Measurements from ENCODE around the gene PRICKLE4. TPM values are rescaled to one million over a fixed set of nuclear protein-coding genes. Genes with fewer than 3 reads are reported as not detected.
"Not testable (repeated sequence)": the region's sequence is repeated elsewhere in the genome, so short reads cannot be mapped to it uniquely, and the experiment has no call there.

PRICKLE4 gene
- total RNA-seq, 1 experiment from 2014 or later = 1.2 TPM

DNA sequence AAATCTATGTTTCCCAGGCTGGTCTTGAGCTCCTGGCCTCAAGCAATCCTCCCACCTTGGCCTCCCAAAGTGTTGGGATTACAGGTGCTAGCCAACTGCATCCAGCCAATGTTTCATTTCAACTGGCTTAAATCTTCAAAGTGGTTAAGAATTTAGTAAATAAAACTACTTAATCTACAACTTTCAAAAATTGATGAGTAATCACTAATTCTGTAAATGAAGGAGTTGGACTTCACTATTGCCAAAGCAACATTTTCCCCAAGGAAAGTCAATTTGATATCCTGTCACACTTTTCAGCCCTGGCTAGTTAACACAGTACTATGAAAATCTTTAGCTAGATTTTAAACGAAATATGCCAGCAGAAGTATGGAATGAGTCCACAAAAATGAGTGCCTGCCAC is 10.7 kb downstream of the PRICKLE4 start:
- no peak for DNase-seq (ENCODE audit: extremely low read depth, low read depth)

DNA sequence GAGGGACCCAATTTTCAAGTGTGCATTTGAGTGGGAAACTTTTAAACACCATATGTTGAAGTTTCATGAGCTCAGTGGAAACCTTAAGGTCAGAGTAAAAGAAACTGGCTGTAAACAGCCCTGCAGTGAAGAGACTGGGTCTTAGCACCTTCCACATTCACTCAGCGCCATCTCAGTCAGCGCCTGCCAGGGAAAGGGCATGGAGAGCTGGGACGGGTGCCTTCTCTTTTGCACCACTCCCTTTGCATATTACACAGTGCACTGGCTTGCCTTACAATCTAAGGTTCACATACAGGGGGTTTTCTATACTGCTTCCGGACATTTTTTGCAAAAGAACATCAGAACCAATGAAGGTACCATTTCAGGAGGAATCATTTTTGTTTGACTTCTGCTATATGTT is 11.4 kb downstream of the PRICKLE4 start:
- no peak for DNase-seq (ENCODE audit: extremely low read depth, low read depth)

DNA sequence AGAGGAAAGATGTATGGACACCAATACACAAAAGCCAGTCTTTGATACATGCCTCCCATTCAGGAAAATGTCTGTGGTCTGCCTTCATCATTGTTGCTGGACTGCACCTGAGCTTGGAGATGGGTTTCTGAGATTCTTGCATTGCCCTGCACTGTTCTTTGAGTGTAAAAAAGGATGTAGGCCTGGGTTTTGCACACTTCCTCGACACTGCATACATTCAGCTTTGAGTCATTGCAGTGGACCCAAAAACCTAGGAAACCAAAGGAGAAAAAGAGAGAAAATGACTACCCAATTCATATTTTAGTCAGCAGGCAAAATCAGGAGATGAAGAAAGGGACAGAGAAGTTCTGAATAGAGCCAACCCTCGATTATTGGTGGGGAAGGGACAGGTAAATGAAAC is 15.9 kb downstream of the PRICKLE4 start:
- no peak for DNase-seq (ENCODE audit: extremely low read depth, low read depth)

DNA sequence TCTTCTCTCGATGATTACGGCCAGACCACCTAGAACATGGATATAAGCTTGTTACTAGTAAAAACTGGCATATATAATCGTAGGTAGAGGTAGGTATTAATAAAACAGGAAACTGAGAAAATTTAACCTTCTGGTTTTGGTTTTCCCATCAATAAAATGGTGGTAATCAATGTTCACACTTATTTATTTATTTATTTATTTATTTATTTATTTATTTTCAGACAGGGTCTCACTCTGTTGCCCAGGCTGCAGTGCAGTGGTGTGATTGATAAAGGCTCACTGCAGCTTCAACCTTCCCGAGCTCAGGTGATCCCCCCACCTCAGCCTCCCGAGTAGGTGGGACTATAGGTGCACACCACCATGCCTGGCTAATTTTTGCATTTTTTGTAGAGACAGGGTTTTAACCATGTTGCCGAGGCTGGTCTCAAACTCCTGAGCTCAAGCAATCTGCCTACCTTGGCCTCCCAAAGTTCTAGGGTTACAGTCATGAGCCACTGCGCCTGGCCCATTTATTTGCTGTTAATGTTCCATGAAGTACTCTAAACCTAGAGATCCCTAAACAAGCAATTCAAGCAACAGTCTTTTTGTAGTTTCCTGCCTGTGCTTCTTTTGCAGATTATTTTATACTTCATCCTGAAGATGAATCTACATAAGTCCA is 18.4 kb downstream of the PRICKLE4 start:
- DNase-seq (ENCODE audit: extremely low read depth, low read depth) = no peak

DNA sequence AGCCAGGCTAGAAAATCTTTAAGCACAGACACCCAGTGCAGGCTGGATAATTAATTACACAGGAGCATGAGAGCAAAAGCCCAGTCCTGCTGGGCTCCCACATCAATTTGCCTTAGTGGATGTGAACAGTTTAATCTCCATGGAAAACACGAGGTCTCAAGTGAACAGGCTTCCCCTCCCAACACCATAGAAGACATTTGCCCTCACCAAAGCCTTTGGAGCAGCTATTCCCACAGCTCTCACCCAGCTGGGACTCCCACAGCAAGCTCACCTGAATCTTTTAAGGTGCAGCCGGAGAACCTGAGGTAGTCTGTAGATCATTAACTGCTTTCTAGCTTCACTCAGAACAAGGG is 19.0 kb downstream of the PRICKLE4 start:
- no peak for DNase-seq (ENCODE audit: extremely low read depth, low read depth)

DNA sequence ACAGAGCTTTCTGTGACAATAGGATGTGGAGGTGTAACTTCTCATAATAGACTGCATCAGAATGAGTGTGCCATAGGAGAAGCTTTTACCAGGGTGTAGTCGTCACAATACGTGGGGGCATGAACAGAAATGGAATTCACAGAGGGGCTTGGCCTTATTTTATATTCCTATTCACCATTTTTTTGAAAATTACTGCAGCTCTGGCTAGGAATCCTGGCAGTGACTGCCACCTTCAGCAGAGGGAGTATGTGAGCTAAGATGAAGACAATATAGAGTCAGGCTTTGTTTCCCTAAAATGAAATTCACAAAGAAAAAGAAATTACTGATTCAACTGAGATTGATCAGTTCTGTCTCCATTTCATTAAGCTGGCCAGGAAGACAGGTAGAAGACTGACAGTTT is 20.8 kb downstream of the PRICKLE4 start:
- DNase-seq (ENCODE audit: extremely low read depth, low read depth) = no peak

DNA sequence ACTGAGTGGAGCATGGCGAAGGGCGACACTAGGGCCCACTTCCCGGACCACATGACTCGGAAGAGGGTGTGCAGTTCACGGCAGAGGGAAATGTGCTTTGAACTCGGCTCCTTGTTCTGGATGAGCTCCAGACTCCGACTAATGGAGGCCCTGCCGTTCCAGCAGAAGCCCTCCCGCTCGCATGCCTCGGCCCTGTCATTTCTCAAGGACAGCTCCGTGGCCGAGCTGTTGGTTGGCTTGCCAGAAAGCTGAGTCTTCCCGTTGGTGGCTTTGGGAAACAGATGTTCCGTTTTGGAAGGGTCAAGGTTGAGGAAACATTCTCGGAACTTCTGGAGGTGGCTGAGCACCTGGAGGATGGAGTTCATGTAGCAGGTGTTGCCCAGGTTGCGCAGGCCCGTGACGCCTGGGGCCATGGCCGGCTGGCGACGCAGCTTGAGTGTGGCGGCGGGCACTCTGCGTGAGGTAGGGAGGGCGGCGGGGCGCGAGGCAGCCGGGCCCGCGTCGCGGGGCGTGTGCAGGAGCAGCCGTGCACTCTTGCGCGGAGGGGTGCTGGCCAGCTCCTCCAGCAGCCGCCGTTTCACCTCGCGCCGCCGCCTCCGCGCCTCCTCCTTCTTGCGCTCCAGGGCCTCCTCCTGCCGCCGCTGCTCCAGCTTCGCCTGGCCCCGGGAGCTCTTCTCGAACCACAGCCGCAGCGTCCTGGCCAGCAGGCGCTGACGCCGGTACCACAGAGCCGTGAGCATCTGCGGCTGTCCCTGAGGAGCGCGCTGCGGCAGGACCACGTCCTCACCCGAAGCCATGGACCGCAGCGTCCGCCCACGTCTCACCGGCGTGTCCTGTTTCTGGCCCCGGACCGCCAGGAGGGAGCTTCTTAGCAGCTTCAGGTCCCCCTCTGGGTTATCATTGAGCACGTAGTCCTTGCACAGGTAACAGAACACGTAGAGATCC is 25.5 kb downstream of the PRICKLE4 start:
- no peak for DNase-seq (ENCODE audit: extremely low read depth, low read depth)

DNA sequence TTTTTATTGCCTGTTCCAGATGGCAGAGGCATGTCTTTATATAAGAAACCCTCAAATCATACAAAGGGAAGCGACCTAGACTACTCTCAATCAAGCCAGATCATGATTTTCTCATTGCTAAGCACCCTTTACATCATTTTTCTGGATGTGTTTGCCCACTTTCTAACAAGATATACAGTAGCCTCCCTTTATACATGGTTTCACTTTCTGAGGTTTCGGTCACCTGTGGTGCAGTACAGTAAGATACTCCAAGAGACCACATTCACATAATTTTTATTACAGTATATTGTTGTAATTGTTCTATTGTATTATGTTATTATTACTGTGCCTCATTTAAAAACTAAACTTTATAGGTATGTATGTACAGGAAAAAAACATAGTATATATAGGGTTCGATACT is 30.5 kb downstream of the PRICKLE4 start:
- no peak for DNase-seq (ENCODE audit: extremely low read depth, low read depth)

DNA sequence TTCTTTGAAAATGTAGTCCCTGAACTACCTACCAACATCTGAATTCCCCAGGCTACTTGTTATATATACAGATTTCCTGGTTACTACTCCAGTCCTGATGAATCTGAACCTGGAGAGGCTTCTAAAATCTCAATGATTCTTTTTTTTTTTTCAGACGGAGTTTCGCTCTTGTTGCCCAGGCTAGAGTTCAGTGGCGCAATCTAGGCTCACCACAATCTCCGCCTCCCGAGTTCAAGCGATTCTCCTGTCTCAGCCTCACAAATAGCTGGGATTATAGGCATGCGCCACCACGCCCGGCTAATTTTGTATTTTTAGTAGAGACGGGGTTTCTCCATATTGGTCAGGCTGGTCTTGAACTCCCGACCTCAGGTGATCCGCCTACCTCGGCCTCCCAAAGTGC is 31.4 kb downstream of the PRICKLE4 start:
- not testable (repeated sequence) for DNase-seq (ENCODE audit: extremely low read depth, low read depth)

DNA sequence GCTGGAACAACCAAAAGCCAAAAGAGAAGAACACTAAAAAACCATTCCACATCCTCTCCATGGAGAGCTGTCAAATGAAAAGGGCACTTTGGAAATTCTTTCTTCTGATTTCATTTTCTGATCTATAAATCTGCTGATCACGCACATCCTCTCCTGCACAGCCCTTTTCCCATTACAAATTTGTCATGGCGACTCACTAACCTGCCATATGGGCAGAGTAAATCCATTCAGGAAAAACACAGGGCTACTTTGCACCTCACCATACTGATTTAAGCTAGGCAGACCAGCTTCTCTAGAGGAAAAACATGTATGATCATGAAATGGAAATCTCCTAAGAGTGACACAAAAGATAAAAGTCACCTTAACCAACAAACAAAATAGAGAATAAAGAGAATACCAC is 32.9 kb downstream of the PRICKLE4 start:
- DNase-seq (ENCODE audit: extremely low read depth, low read depth) = no peak

DNA sequence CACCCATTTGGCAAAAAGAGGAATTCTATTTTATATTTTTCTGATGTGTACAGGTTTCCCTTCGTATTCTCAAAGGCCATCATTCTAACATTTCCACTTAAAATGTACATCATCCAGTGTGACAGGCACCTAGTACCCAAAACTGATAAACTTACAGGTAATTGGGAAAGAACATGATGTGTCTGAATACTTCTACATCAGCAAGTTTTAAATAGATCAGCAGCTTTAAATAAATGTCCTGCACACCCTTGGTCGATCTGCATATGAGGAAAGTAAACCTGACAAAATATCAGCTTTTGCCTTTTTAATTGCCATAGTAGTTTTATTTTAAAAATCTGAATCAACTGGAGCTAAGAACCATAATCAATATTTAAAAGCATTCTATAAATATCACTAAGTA is 33.4 kb downstream of the PRICKLE4 start:
- DNase-seq (ENCODE audit: extremely low read depth, low read depth) = no peak

DNA sequence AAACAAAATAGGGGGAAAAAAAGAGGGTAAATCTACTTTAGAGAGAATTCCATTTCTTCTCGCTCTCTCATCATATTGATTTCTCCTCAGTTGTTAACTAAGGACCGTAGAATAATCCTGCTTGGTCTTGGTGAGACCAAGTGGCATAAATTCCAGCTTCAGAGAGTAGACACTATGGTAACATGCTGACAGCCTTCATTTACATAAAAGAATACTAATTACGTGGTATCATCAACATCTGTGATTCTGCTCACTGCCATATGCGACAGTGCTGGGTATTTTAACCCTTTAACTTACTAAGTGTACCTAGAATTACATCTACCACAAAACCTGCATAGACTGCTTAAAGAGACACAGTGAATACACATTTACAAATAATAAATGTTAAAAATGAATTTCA is 34.0 kb downstream of the PRICKLE4 start:
- DNase-seq (ENCODE audit: extremely low read depth, low read depth) = no peak

DNA sequence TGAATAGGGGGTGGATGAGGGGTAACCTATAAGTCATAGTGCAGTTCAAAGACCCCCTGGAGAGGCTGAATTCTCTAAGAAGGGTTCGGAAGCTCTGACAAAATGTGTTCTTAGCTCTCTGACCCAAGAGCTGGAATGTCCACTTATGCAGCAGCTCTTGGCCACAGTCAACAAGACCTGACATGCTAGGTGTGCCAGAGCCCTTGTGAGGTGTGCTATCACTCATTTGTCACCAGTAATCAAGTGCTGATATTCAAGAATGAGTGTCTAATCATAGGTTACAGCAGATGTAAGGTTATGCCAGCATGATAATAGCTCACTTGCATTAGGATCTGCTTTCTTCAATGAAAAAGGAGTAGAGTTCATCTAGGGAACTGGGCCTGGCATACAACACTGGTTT is 35.0 kb downstream of the PRICKLE4 start:
- no peak for DNase-seq (ENCODE audit: extremely low read depth, low read depth)

DNA sequence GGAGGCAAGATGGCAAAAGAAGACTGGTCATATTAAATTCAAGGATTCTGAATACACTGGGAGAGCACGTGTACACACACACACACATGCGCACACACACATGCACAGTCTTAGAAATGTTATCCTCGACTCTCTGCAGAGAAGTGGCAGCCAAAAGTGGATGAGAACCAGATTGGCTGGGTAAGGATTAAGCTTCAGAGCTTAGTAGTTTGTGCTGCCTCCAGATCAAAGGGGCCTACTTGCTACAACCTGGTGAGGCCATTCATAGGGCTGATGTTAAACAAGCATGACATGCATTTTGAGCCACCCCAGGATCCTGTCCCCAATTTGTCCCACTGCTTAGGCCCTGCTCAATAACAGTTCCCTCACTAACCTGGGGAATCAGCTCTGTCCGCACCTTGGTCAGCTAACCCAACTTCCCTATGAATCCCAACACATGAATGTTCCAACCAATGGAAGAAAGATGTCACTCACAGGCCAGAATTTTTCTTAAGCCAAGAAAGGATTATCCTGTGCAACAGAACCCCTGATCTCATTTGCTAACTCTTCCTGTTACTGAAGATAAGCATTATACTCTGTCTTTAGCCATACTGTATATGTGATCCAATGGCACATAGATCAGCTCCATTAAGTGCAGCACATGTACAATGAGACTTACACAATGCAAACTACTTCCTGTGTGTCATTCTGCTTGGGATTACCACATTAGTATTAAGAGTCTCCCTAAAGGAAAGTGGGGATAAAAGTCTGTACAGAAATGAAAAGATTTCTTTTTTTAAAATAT is 37.9 kb downstream of the PRICKLE4 start:
- DNase-seq (ENCODE audit: extremely low read depth, low read depth) = no peak

DNA sequence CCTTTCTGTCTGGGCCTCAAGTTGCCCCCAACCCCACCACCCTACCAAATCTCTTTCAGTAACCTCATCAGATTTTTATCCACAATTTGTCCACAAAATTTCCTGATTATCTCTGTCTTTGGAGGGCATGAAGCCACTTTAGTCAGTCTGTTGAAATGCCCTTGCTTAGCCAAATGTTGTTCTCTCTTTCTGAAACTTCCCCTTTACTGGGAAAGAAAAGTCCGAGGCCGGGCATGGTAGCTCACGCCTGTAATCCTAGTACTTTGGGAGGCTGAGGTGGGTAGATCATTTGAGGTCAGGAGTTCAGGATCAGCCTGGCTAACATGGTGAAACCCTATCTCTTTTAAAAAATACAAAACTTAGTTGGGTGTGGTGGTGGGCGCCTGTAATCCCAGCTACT is 40.7 kb downstream of the PRICKLE4 start:
- DNase-seq (ENCODE audit: extremely low read depth, low read depth) = no peak

DNA sequence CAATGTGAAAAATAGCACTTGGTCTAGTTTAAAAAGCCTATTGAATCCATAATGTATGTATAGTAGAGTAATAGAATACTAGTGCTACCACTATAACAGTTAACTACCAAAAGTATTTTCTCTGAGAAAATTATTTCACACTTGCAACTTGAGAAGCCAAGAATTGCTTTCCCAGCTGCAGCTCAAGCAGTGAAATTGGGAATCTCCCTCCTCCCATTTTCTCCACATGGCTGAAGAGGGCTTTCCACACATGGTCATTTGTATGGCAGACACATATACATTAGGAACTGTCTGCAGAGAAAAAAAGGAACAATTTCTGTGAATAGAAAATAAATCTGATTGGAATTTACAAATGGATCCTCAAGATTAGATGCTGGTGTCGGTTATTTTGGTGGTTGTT is 41.4 kb downstream of the PRICKLE4 start:
- no peak for DNase-seq (ENCODE audit: extremely low read depth, low read depth)

DNA sequence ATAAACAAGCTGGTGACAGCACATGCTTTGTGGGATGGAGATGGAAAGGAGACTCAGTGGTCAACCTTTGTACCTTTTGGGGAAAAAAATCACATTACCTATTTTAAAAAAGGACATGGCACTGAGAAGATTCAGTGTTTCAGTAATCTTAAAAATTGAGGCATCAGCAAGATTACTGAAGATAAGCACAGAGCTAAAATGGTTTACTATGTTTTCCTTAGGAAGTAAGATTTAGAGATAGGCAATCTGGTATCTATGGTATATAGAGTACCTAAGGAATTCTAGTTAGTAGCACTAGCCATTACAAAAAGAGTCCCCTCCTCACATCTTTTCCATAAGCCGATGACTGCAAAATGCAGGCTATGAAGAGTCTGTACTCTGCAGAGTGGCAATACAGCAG is 42.6 kb downstream of the PRICKLE4 start:
- no peak for DNase-seq (ENCODE audit: extremely low read depth, low read depth)

DNA sequence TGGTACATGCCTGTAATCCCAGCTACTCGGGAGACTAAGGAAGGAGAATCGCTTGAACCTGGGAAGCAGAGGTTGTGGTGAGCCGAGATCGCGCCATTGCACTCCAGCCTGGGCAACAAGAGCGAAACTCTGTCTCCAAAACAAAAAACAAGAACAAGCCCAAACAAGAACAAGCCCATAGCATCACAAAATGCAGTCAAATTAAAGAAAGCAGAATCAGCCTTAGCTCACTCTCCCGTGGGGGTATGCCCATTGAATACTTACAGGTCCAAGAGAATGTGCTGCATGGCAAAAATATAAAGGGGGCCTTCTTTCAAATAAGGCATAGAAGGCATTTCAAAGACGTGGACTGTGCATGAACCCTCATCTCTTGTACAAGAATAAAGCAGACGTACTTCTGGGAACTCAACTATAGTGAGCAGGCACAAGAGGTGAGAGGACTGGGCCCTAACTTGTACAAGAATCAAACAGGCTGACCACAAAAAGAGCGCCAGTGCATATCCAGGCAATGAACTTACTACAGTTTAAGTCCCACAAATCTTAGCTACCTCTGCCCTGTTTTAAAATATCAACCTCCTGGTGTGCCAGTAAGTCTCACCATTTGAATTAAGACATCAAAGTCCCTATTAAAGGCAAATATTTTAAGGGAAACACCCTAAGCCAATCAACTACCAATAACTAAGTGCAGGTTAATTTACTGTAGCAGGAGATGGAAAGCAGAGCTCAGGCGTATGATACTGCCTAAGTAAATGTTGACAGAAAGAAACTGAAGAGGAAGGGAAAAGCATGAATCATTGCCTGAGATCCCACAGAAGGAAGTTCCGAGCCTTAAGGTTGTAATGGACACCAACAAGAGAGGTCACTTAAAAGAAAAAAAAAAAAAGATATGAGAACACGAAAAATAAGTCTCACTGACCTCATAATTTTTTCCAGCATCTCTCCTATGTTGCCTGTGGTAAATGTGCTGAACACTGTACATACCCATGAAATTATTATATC is 44.3 kb downstream of the PRICKLE4 start:
- no peak for DNase-seq (ENCODE audit: extremely low read depth, low read depth)

DNA sequence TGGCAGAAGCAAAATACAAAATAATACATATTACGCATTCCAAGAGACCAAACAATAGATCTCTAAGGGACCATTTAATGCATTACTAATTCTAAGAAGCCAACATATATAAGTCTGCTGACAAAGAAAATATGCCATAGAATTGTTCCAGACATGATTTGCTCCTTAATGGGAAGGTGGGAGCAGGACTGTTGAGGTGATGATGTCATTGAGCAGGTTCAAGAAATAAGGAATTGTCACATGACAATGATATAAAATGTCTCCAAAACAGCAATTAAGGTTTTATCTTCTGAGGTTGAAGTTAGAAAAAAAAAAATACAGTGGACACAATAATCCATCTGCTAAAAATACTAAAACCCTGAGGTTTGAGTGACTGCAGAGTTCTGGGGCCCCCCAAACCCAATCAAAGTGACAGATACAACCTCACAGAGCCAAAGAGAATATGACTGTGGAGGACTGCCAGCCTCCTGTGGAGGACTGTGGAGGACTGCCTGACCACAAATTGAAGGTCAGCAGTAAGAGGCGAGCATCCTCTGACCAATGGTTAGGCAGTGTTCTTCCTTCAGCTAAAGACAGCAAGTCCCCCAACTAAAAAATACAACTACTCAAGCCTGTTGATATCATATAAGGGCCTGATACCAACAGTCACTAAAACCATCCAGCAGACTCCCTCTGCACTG is 45.9 kb downstream of the PRICKLE4 start:
- DNase-seq (ENCODE audit: extremely low read depth, low read depth) = no peak

DNA sequence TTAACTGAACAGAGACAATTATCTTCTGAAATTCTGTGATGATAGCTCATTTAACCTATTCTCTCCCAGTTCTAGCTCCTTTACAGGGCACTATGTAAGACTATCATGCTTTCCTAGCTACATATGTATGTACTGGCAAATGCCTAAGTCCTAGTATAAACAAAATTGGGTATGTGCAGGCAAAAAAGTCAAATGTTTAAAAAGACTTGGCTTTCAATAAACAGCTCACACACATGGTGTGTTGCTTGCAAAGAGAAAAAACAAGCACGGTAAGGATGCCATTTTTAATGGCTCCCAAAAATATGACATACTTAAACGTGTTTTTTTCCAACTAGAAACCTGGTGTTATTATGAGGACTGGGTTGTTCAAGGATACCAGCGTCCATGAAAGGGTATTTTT is 51.7 kb downstream of the PRICKLE4 start:
- DNase-seq (ENCODE audit: extremely low read depth, low read depth) = no peak

All from NCI-H460 (cell line).